ENCODE results near the gene PTX4. TPM values are rescaled to one million over a fixed set of nuclear protein-coding genes. Genes with fewer than 3 reads are reported as not detected.

Gene PTX4
- total RNA-seq, 1 donor from 2014 or later = 0.21 TPM

DNA sequence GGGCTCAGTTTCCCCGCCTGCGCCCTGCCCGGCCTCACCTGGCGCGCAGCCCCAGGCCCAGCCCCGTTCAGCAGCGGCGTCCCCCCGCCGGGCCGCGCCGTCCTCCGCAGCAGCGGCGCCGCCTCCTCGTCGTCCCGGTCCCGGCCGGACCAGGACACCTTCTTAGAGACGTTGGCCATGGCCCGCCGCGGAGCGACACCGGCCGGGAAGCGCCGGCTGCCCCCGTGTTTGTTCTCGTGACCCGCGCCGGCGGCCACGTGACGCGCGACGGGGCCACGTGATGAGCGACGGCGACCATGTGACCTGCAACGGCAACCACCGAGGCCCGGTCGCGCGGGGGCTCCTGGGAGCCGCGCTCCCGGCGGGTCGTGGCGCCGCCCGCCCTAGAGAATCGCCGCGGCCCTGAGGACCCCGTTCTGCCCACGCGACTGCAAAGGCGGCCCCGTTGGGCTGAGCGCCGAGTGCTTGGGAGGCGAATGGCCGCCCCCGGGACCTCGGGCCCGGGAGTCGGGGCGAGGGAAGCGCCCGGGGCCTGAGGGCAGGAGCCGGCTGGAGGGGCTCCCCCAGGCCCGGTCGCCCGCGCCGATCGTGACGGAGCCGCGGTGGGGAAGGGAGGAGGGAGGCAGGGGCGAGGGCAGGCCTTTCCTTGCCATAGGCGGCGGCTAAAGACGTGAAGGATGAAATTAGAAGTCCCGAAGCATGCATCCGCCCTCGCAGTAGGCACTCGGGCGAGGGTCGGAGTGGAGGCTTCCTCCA is 13.8 kb downstream of the PTX4 start, which contains the start of gene CLCN7:
CLCN7 (minus strand) TSS at position 233 of the 756 bp plus-strand sequence; CDS start at position 179, 54 bp downstream.
- Mint-ChIP-seq H3K36me3 (ENCODE audit: low read depth, unreplicated experiment) (peaks cover 3% of the 10 kb centered on the region), H3K9me3 (ENCODE audit: unreplicated experiment) (no peaks in the 10 kb centered on the region), H3K27ac (ENCODE audit: unreplicated experiment) (peak within 1 kb of the TSS; percentile 84), H3K4me3 (ENCODE audit: unreplicated experiment) (peak within 1 kb of the TSS; percentile 90), H3K27me3 (ENCODE audit: unreplicated experiment) (peaks cover 13% of the 10 kb centered on the region), H3K4me1 (ENCODE audit: unreplicated experiment) (peaks cover 32% of the 10 kb centered on the region)
- peak; percentile 84 for DNase-seq (ENCODE audit: low spot score)
- TF ChIP-seq, protein P1, sequence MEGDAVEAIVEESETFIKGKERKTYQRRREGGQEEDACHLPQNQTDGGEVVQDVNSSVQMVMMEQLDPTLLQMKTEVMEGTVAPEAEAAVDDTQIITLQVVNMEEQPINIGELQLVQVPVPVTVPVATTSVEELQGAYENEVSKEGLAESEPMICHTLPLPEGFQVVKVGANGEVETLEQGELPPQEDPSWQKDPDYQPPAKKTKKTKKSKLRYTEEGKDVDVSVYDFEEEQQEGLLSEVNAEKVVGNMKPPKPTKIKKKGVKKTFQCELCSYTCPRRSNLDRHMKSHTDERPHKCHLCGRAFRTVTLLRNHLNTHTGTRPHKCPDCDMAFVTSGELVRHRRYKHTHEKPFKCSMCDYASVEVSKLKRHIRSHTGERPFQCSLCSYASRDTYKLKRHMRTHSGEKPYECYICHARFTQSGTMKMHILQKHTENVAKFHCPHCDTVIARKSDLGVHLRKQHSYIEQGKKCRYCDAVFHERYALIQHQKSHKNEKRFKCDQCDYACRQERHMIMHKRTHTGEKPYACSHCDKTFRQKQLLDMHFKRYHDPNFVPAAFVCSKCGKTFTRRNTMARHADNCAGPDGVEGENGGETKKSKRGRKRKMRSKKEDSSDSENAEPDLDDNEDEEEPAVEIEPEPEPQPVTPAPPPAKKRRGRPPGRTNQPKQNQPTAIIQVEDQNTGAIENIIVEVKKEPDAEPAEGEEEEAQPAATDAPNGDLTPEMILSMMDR (IDR thresholded peaks at IDR 0.05; ENCODE audit: unreplicated experiment) = no peak

DNA sequence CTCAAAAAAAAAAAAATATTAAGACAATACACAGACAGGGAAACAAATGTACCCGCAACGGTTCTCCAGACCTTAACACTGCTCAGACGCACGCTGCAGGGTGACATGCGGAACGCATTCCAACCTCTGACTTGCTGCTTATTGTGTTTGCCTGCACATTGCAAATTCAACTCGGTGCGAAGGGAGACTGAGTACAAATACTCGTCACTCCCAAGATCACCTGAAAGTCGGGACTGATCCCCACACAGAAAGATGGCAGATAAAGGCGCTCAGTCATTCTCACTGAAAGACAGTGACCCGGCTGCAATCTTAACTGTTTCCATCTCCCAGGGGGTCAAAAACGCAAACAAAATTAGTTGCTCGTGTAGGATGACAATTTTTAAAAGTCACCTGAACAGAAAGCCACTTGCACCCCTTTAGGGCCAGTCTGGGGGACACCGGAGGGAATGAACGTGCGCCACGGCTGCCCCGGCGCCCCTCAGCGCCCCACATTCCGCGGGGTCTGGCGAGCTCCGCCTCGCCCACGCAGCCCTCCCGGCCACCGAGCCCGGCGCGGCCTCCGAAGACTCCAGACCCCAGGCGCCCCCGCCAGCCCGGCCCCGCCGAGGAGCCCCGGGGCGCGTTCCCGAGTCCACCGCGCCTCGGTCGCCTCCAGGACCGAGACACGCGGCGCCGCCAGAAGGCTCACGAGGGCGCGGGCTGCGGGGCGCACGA is 14.5 kb downstream of the PTX4 start:
- Mint-ChIP-seq H3K4me1 (ENCODE audit: unreplicated experiment) (peaks cover 36% of the 10 kb centered on the region), H3K27me3 (ENCODE audit: unreplicated experiment) (peaks cover 13% of the 10 kb centered on the region), H3K36me3 (ENCODE audit: low read depth, unreplicated experiment) (peaks cover 3% of the 10 kb centered on the region), H3K4me3 (ENCODE audit: unreplicated experiment) (peak overlapping the region; percentile 90), H3K9me3 (ENCODE audit: unreplicated experiment) (no peaks in the 10 kb centered on the region), H3K27ac (ENCODE audit: unreplicated experiment) (peak overlapping the region; percentile 72)
- TF ChIP-seq, protein P1 (IDR thresholded peaks at IDR 0.05; ENCODE audit: unreplicated experiment) = no peak
- DNase-seq (ENCODE audit: low spot score) = no peak

DNA sequence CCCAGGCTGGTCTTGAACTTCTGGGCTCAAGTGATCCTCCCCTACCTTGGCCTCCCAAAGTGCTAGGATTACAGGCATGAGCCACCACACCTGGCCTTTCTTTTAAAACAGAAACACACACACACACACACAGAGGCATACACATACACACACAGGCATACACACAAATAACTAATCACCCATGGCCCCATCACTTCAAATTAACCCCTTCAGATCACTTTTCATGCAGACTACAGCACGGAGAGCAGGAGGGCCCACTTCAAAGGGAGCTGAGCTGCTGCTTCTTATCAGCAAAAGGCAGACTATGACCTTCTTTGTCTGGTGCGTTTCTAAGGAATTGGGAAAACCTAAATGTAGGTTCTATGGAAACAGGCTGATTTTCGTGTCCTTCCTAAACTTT is 15.8 kb downstream of the PTX4 start:
- Mint-ChIP-seq H3K36me3 (ENCODE audit: low read depth, unreplicated experiment) (peaks cover 3% of the 10 kb centered on the region), H3K4me1 (ENCODE audit: unreplicated experiment) (peaks cover 36% of the 10 kb centered on the region), H3K27ac (ENCODE audit: unreplicated experiment) (peak overlapping the region; percentile 45), H3K27me3 (ENCODE audit: unreplicated experiment) (peaks cover 13% of the 10 kb centered on the region), H3K9me3 (ENCODE audit: unreplicated experiment) (no peaks in the 10 kb centered on the region), H3K4me3 (ENCODE audit: unreplicated experiment) (peak overlapping the region; percentile 56)
- TF ChIP-seq, protein P1 (IDR thresholded peaks at IDR 0.05; ENCODE audit: unreplicated experiment) = no peak
- DNase-seq (ENCODE audit: low spot score) = no peak

DNA sequence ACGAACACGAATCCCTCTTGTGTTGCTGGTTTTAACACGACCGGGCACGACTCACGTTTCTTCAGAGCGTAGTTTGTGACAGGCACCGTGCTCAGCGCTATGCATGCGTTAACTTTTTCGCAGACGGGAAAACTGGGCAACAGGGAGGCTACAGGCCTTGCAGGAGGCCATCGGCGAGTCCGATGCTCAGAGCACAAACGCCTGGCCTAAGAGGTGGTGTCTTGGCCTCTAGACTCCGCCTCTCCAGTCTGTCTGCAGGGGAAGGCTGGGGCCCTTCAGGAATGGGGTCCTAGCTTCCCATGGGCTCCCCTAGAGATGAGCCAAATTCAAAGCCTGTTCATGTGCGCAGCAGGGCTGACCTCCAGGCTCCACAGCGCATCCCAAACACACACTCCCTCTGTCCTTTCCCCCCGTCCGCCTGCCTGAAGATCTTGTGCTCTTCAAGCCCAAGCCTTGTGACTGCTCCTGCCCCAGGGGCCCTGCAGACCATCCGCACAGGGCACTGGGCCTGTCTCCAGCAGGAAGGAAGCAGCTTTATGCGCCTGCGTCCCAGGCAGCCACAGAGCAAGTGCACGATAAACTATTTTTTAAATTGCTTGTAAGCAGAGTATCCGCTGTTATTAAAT is 17.1 kb downstream of the PTX4 start:
- TF ChIP-seq, protein P1 (IDR thresholded peaks at IDR 0.05; ENCODE audit: unreplicated experiment) = no peak
- H3K36me3 Mint-ChIP-seq (ENCODE audit: low read depth, unreplicated experiment) = no peaks in the 10 kb centered on the region
- DNase-seq (ENCODE audit: low spot score) = no peak
- H3K4me1 Mint-ChIP-seq (ENCODE audit: unreplicated experiment) = peaks cover 36% of the 10 kb centered on the region
- peak overlapping the region; percentile 18 for H3K27ac Mint-ChIP-seq (ENCODE audit: unreplicated experiment)
- H3K27me3 Mint-ChIP-seq (ENCODE audit: unreplicated experiment) = peaks cover 11% of the 10 kb centered on the region
- no peak overlapping the region for H3K4me3 Mint-ChIP-seq (ENCODE audit: unreplicated experiment)
- no peaks in the 10 kb centered on the region for H3K9me3 Mint-ChIP-seq (ENCODE audit: unreplicated experiment)

Data from endothelial cell (in vitro differentiated cells).